Left cardiac atrium (tissue), 4 donors: ENCODE data around the gene AHSG. TPM values are rescaled to one million over a fixed set of nuclear protein-coding genes. Genes with fewer than 3 reads are reported as not detected.
A peak's percentile ranks its signal among the peaks of the same experiment; 100 is the strongest.

Source experiments
- ATAC-seq, 2 donors: fragments of 200-7000 bp; cut with Tn5 transposase; one replicate each; pipeline ENCODE4 v1.9.1; 2020; ENCODE audit warnings: mild to moderate bottlenecking in 2 of 2, moderate library complexity in 2 of 2
- DNase-seq: peaks from one replicate; pipeline ENCODE4 v3.0.0-alpha.2; 2020
- intact Hi-C, 2 donors: fragments of 100-400 bp; cut with DNase I; formaldehyde crosslinking; loops; one replicate each; pipeline versions ENCODE4 v1.14.1 to v1.15.1; 2022 to 2023
- total RNA-seq, 2 donors: library from RNA; stranded (reverse); fragmentation: NEBNext Ultra II Directional; extraction: Animal tissue kit (Norgen Biotek cat#: 25700); gene quantifications; one replicate each; pipeline ENCODE4 v1.2.1, GENCODE V29; 2021
- donor health status: DM: no; HTN: yes; CAD: no.
- donor health status: DM: no; HTN: yes; CAD: no; lungs with severe emphysema.
- donor health status: DM: yes; HTN: yes; CAD: no.
- donor health status: Dilated cardiomyopathy.

The AHSG gene
- total RNA-seq, 2 donors from 2014 or later: 0.13 to 0.15 TPM

DNA sequence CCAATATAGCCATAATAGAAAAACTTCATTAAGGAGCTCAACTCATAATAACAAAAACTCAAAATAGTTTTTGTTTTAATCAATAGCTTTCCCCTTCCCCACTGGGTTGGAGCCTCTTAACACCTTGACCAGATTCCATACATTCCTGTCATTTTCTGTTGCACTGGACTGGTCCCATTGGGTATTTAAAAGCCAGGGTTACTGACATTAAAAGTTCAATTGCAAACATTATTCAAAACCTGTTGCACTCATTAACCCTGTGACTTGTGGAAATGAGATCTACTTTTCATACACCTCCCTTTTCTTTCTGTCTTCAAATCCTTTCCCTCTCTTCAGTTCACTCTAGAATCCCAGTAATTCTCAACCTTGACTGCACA lies 51.2 kb downstream of the AHSG start:
- intact Hi-C loops: no loop called here
- no peak for ATAC-seq
- no peak for DNase-seq

DNA sequence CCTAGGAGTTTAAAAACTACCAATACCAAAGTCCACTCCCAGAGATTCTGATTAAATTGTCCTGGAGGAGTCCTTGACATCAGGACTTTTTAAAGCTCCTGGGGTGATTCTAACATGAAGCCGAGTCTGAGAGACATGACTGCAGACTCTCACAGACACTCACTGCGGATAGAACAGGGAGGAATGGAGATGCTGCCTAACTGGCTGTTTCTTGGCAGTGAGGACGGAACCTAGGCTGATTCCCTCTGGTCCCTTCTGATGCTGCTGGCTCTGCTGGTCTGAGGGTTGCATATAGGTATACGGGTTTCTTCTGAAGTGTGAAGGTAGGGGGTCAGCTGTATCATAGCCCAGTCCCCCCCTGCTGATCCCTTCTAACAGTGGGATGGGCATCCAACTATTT lies 51.6 kb downstream of the AHSG start:
- DNase-seq (no peak), ATAC-seq (no peak)

GRCh38 chr3:186665625-186666188 lies 52.8 kb downstream of the AHSG start, which contains the start of gene HRG:
Gene HRG, plus strand, starts transcription at chr3:186666014. Its CDS starts 18 bp downstream, at chr3:186666032.
- ATAC-seq: no peak
- intact Hi-C loops: no loop called here
- DNase-seq: no peak

More for the DNA sequence above, 51.6 kb downstream of the AHSG start:
- intact Hi-C loops: no loop called here

DNA sequence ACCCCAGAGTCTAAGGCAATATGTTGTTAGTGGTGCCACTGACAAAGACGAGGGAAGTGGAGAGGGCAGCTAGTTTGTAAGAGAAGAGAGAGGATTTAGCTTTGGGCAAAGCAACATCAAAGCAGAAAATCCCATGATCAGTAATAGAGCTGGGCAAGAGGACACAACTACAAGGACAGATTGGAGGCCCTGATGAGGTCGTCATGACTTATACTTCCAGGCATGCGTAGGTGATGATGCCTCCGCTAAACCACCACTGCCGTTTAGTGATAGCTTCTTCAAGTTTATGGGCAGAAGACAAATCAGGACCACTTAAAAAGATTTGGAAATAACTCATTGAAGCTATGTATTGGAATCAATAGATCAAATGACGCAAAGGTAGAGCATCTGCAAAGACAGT lies 55.6 kb downstream of the AHSG start:
- intact Hi-C loops: no loop called here
- DNase-seq (no peak), ATAC-seq (no peak)

DNA sequence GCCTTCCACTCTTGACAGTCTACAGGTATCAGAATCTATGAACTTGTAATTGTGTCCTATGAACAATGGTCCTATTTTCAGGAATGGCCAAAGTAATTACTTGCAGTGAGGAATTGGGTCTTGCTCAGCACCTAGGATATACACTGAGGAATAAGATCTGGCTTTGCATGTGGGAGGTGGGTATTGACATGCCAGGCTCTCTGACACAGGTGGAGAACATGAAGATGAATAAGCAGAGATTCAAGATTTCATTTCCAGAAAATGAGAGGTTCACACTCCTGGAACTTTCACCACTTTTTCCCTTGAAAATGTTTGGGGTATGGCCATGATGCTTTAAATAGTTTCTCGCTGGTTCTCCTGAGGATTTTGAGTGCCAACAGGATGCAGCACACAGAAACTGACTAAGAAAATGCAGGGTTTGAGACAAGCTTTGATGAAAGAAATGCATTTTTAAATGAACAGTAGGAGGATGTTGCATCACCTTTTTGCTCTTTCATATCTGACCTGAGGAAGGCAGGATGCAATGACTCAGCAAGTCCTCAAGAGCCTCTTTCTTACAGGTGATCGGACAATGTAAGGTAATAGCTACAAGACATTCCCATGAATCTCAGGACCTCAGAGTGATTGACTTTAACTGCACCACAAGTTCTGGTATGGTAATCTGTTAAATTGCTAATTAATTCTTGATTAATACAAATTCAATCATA lies 56.7 kb downstream of the AHSG start:
- intact Hi-C loops: no loop called here
- DNase-seq (no peak), ATAC-seq (peak in 1 of 2 donors; percentile 24)

DNA sequence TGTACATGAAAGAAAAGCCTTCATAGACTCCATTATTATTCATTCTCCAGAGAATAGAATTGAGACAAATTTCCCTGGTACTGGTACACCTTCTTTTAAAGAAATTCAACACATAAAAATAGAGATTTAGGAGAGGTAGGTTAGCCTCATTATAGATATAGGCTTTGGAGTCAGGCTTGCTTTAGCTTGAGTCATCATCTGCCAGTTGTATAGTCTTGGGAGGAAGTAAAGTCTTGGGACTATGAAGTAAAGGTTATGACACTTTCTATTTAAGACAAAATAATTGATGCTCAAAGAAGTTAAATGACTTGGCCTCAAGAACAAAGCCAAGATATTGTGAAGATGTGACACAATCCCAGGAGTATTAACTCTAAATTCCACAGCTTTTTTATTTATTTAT lies 57.3 kb downstream of the AHSG start:
- no peak for DNase-seq

More for the DNA sequence above, 57.3 kb downstream of the AHSG start:
- no peak for ATAC-seq
- intact Hi-C loops: no loop called here

Other genes starting within 250 kb of the AHSG start
- 1 to 10 TPM in 1 of 2 donors, under 1 TPM in 1; 0.94 to 2.0 TPM for gene CRYGS, start 68.7 kb upstream of the AHSG start, total RNA-seq
- gene TBCCD1, start 45.7 kb upstream of the AHSG start, total RNA-seq: 1 to 10 TPM; 6.8 to 7.8 TPM
- 10 to 100 TPM; 43.6 to 52.8 TPM for gene DNAJB11, start 42.3 kb upstream of the AHSG start, total RNA-seq
- not detected for gene FETUB, start 27.3 kb downstream of the AHSG start, total RNA-seq
- under 1 TPM in 1 of 2 donors, not detected in 1; 0.16 TPM for gene HRG, start 53.0 kb downstream of the AHSG start, total RNA-seq
- gene KNG1, start 104.3 kb downstream of the AHSG start, total RNA-seq: under 1 TPM; 0.21 to 0.24 TPM
- 100 to 1,000 TPM; 260 to 342 TPM for gene EIF4A2, start 170.5 kb downstream of the AHSG start, total RNA-seq
- 10 to 100 TPM in 1 of 2 donors, 1 to 10 TPM in 1; 9.6 to 12.0 TPM for gene RFC4, start 193.4 kb downstream of the AHSG start, total RNA-seq
- 100 to 1,000 TPM; 125 to 192 TPM for gene ADIPOQ, start 229.7 kb downstream of the AHSG start, total RNA-seq